ENCODE data around the gene CCDC190.

DNA sequence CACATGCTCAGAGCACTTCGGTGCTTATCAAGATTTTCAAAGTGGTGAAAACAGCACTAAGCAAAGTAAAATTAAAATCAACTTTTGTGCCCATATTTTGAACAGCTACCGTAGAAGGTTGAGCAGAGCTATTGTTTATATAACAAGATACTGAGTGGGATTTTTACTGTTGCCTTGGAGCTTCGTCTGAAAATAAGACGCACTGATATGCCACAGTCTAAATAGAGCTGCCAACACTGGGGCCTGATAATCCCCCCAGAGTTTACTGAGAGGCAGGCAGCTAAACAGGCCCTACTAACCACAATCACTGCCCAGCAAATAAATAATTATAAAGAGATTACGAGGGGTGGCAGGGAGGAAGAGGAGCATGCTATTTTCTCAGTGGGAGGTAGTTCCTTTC is 650 bp upstream of the CCDC190 start:
- TF ChIP-seq CTCF (IDR thresholded peaks at IDR 0.05) (no peak), TCF7L2 (IDR thresholded peaks at IDR 0.05; ENCODE audit: low read depth, low read length) (no peak)

Measured in Panc1 (cell line).